ENCODE results near the gene RYR1. TPM values are rescaled to one million over a fixed set of nuclear protein-coding genes. Genes with fewer than 3 reads are reported as not detected.

RYR1 gene
- total RNA-seq, 1 experiment from 2014 or later = 34.2 TPM

DNA sequence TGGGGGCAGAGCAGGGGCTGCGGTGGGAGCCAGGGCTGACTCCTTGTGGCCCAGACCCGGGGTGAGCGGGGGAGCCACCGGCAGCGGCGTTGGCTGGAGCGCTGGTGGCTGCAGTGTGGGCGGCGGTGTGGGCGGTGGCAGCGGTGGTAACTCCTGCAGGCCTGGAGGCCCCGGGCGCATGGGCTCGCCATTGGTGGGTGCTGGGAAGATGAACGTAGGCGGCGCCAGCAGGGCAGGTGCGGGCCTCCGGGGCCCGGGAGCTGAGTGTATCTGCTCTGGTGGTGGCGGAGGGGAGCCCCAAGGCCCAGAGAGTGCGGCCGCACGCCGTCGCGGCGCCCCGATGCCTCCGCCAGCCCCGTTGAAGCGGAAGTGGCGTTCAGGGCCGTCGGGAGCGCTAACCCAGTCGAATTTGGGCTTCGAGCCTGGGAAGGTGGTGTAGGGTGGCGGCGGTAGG is 47.7 kb upstream of the RYR1 start:
- TF ChIP-seq TCF7L2 (IDR thresholded peaks at IDR 0.05; ENCODE audit: low read depth, low read length) (no peak), SIN3A (IDR thresholded peaks at IDR 0.05; ENCODE audit: borderline replicate concordance, insufficient read depth, low read depth, low read length) (no peak), POLR2AphosphoS5 (IDR thresholded peaks at IDR 0.05; ENCODE audit: low read depth, low read length) (no peak)
- TF ChIP-seq, protein P1, sequence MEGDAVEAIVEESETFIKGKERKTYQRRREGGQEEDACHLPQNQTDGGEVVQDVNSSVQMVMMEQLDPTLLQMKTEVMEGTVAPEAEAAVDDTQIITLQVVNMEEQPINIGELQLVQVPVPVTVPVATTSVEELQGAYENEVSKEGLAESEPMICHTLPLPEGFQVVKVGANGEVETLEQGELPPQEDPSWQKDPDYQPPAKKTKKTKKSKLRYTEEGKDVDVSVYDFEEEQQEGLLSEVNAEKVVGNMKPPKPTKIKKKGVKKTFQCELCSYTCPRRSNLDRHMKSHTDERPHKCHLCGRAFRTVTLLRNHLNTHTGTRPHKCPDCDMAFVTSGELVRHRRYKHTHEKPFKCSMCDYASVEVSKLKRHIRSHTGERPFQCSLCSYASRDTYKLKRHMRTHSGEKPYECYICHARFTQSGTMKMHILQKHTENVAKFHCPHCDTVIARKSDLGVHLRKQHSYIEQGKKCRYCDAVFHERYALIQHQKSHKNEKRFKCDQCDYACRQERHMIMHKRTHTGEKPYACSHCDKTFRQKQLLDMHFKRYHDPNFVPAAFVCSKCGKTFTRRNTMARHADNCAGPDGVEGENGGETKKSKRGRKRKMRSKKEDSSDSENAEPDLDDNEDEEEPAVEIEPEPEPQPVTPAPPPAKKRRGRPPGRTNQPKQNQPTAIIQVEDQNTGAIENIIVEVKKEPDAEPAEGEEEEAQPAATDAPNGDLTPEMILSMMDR (IDR thresholded peaks at IDR 0.05) = no peak
- TF ChIP-seq, protein P2, sequence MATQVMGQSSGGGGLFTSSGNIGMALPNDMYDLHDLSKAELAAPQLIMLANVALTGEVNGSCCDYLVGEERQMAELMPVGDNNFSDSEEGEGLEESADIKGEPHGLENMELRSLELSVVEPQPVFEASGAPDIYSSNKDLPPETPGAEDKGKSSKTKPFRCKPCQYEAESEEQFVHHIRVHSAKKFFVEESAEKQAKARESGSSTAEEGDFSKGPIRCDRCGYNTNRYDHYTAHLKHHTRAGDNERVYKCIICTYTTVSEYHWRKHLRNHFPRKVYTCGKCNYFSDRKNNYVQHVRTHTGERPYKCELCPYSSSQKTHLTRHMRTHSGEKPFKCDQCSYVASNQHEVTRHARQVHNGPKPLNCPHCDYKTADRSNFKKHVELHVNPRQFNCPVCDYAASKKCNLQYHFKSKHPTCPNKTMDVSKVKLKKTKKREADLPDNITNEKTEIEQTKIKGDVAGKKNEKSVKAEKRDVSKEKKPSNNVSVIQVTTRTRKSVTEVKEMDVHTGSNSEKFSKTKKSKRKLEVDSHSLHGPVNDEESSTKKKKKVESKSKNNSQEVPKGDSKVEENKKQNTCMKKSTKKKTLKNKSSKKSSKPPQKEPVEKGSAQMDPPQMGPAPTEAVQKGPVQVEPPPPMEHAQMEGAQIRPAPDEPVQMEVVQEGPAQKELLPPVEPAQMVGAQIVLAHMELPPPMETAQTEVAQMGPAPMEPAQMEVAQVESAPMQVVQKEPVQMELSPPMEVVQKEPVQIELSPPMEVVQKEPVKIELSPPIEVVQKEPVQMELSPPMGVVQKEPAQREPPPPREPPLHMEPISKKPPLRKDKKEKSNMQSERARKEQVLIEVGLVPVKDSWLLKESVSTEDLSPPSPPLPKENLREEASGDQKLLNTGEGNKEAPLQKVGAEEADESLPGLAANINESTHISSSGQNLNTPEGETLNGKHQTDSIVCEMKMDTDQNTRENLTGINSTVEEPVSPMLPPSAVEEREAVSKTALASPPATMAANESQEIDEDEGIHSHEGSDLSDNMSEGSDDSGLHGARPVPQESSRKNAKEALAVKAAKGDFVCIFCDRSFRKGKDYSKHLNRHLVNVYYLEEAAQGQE (IDR thresholded peaks at IDR 0.05; ENCODE audit: insufficient read depth in 1 of 2, low read depth in 2 of 2, low read length in 1 of 2) = no peak
- Histone ChIP-seq H3K36me3 (ENCODE audit: control insufficient read depth, insufficient read depth, low read length) (peaks cover 12% of the 10 kb centered on the region), H3K27ac (ENCODE audit: low read length) (no peak overlapping the region), H3K4me1 (ENCODE audit: control insufficient read depth, insufficient read depth, low read length) (peaks cover 10% of the 10 kb centered on the region), H3K27me3 (ENCODE audit: control insufficient read depth, insufficient read depth, low read length) (no peaks in the 10 kb centered on the region), H3K9me3 (ENCODE audit: control insufficient read depth, insufficient read depth, low read depth, low read length) (no peaks in the 10 kb centered on the region), H3K4me3 (ENCODE audit: low read depth in 2 of 2, low read length in 2 of 2) (no peak overlapping the region)
- CTCF ChIA-PET = no interaction called here
- ATAC-seq (no peak), DNase-seq (ENCODE audit: low read depth, low spot score) (no peak)
- POLR2A ChIA-PET = no interaction called here
- BruUV-seq (replicated peaks) = no TSS peak
- intact Hi-C loops (cut with micrococcal nuclease; ENCODE audit: unreplicated experiment) = no loop called here
- in situ Hi-C loops (cut with HindIII; ENCODE audit: low pct_unique_long_range_greater_than_20kb, low sequenced_read_pairs) = no loop called here

DNA sequence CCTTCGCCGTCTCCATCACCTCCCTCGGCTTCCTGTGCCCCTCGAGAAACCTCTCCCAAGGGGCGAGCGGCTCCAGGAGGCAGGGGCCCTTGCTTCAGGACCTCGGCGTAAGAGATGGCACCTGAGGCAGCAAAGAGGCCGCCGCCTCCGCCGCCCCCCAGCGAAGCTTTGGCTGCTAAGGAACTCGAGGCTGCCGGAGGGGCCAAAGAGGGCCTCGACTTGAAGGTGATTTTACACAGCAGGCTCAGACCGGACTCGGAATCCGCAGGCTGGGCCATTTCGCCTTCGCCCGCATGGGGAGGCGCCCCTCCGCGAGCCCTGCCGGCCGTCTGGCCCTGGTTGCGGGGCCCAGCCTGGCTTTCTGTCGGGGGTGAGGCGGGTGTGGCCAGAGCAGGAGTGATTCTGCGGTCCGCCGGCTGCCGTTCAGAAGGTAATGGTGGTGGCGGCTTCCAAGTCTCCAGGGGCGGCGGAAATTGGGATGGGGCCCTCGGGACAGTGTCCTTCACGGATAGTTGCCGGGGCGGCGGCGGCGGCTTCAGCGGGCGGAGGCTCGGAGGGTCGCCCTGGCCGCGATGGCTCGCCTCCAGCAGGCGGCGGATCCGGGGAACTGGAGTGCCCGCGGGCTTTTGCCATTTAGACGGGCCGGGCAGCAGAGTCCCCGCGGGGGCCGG is 47.1 kb upstream of the RYR1 start:
- Histone ChIP-seq H3K4me3 (ENCODE audit: low read depth in 2 of 2, low read length in 2 of 2) (no peak overlapping the region), H3K27ac (ENCODE audit: low read length) (no peak overlapping the region), H3K9me3 (ENCODE audit: control insufficient read depth, insufficient read depth, low read depth, low read length) (no peaks in the 10 kb centered on the region), H3K4me1 (ENCODE audit: control insufficient read depth, insufficient read depth, low read length) (peaks cover 10% of the 10 kb centered on the region), H3K27me3 (ENCODE audit: control insufficient read depth, insufficient read depth, low read length) (no peaks in the 10 kb centered on the region), H3K36me3 (ENCODE audit: control insufficient read depth, insufficient read depth, low read length) (peaks cover 9% of the 10 kb centered on the region)
- intact Hi-C loops (cut with micrococcal nuclease; ENCODE audit: unreplicated experiment) (no loop called here), in situ Hi-C loops (cut with HindIII; ENCODE audit: low pct_unique_long_range_greater_than_20kb, low sequenced_read_pairs) (no loop called here)
- DNase-seq (ENCODE audit: low read depth, low spot score) (no peak), ATAC-seq (no peak)
- no peak for TF ChIP-seq SIN3A (IDR thresholded peaks at IDR 0.05; ENCODE audit: borderline replicate concordance, insufficient read depth, low read depth, low read length)
- TF ChIP-seq, protein P2 (IDR thresholded peaks at IDR 0.05; ENCODE audit: insufficient read depth in 1 of 2, low read depth in 2 of 2, low read length in 1 of 2) = no peak
- TF ChIP-seq POLR2AphosphoS5 (IDR thresholded peaks at IDR 0.05; ENCODE audit: low read depth, low read length) = no peak
- TF ChIP-seq TCF7L2 (IDR thresholded peaks at IDR 0.05; ENCODE audit: low read depth, low read length) = no peak
- TF ChIP-seq, protein P1 (IDR thresholded peaks at IDR 0.05) = no peak
- POLR2A ChIA-PET = no interaction called here
- no TSS peak for BruUV-seq (replicated peaks)
- CTCF ChIA-PET = no interaction called here
